ENCODE results near the gene EFCAB9.

GRCh38 chr5:172207511-172207910 lies 13.5 kb downstream of the EFCAB9 start:
- TF ChIP-seq POLR2A (IDR thresholded peaks at IDR 0.05) (no peak), CTCF (IDR thresholded peaks at IDR 0.05) (no peak), EP300 (IDR thresholded peaks at IDR 0.05) (no peak), POLR2AphosphoS5 (IDR thresholded peaks at IDR 0.05) (no peak)
